Mucosa of rectum (tissue), 2 donors: ENCODE measurements around the gene INTS1.

Experiments
- H3K27ac ChIP-seq, 2 donors: one replicate each; pipeline ENCODE4 v1.7.0; 2013; ENCODE audit warnings: inconsistent platforms in 2 of 2, low read depth in 2 of 2, low read length in 2 of 2
- H3K27me3 ChIP-seq, 2 donors: one replicate each; pipeline ENCODE4 v1.7.0; 2013; ENCODE audit warnings: low read length in 2 of 2; ENCODE audit not compliant: control insufficient read depth in 2 of 2, insufficient read depth in 2 of 2
- H3K36me3 ChIP-seq, 2 donors: one replicate each; pipeline ENCODE4 v1.7.0; 2013; ENCODE audit warnings: low read length in 2 of 2; ENCODE audit not compliant: control insufficient read depth in 2 of 2, insufficient read depth in 2 of 2
- H3K4me1 ChIP-seq, 2 donors: one replicate each; pipeline ENCODE4 v1.7.0; 2013; ENCODE audit warnings: low read length in 2 of 2, mild to moderate bottlenecking in 1 of 2; ENCODE audit not compliant: control insufficient read depth in 2 of 2, insufficient read depth in 2 of 2
- H3K4me3 ChIP-seq, 2 donors: one replicate each; pipeline ENCODE4 v1.7.0; 2013; ENCODE audit warnings: low read length in 2 of 2
- H3K9ac ChIP-seq, 2 donors: one replicate each; pipeline ENCODE4 v1.7.0; 2013; ENCODE audit warnings: low read length in 2 of 2, low read depth in 1 of 2, mild to moderate bottlenecking in 1 of 2
- H3K9me3 ChIP-seq, 2 donors: one replicate each; pipeline ENCODE4 v1.7.0; 2013; ENCODE audit warnings: low read length in 2 of 2; ENCODE audit not compliant: control insufficient read depth in 2 of 2
- donor health status: healthy.
- donor health status: Normal muscosa, but diverticular disease.

Gene INTS1

GRCh38 chr7:1479287-1479686 is 24.9 kb downstream of the INTS1 start:
- Histone ChIP-seq H3K4me1 (peaks cover 2 to 4% of the 10 kb centered on the region in 2 donors), H3K27me3 (no peaks in the 10 kb centered on the region), H3K9me3 (no peaks in the 10 kb centered on the region), H3K36me3 (peaks cover 37 to 42% of the 10 kb centered on the region in 2 donors), H3K4me3 (no peak overlapping the region), H3K27ac (no peak overlapping the region), H3K9ac (no peak overlapping the region)

GRCh38 chr7:1478480-1478879 is 25.7 kb downstream of the INTS1 start:
- no peak overlapping the region for H3K9ac ChIP-seq
- no peaks in the 10 kb centered on the region for H3K9me3 ChIP-seq
- H3K27ac ChIP-seq = no peak overlapping the region
- peaks cover 3 to 6% of the 10 kb centered on the region in 2 donors for H3K4me1 ChIP-seq
- H3K27me3 ChIP-seq = no peaks in the 10 kb centered on the region
- peaks cover 33 to 36% of the 10 kb centered on the region in 2 donors for H3K36me3 ChIP-seq
- no peak overlapping the region for H3K4me3 ChIP-seq

GRCh38 chr7:1476859-1477258 is 27.3 kb downstream of the INTS1 start:
- Histone ChIP-seq H3K27ac (no peak overlapping the region), H3K27me3 (no peaks in the 10 kb centered on the region), H3K4me3 (no peak overlapping the region), H3K9me3 (no peaks in the 10 kb centered on the region), H3K9ac (no peak overlapping the region), H3K4me1 (peaks cover 3 to 6% of the 10 kb centered on the region in 2 donors), H3K36me3 (peaks cover 31 to 34% of the 10 kb centered on the region in 2 donors)

- no peaks in the 10 kb centered on the region for H3K9me3 ChIP-seq
- H3K9ac ChIP-seq = no peak overlapping the region
- peaks cover 31 to 32% of the 10 kb centered on the region in 2 donors for H3K36me3 ChIP-seq
- H3K4me1 ChIP-seq = peaks cover 3 to 6% of the 10 kb centered on the region in 2 donors
- H3K4me3 ChIP-seq = no peak overlapping the region
- no peaks in the 10 kb centered on the region for H3K27me3 ChIP-seq
- H3K27ac ChIP-seq = no peak overlapping the region
Measured at GRCh38 chr7:1475991-1476390, 28.2 kb downstream of the INTS1 start.

- Histone ChIP-seq H3K9me3 (no peaks in the 10 kb centered on the region), H3K4me3 (no peak overlapping the region), H3K36me3 (peaks cover 31% of the 10 kb centered on the region in 2 donors), H3K27me3 (no peaks in the 10 kb centered on the region), H3K9ac (no peak overlapping the region), H3K4me1 (peaks cover 3 to 6% of the 10 kb centered on the region in 2 donors), H3K27ac (no peak overlapping the region)
Measured at GRCh38 chr7:1475393-1475792, 28.8 kb downstream of the INTS1 start.

GRCh38 chr7:1474736-1475135 is 29.5 kb downstream of the INTS1 start:
- Histone ChIP-seq H3K4me3 (no peak overlapping the region), H3K9me3 (no peaks in the 10 kb centered on the region), H3K36me3 (peaks cover 28 to 29% of the 10 kb centered on the region in 2 donors), H3K4me1 (peaks cover 3 to 6% of the 10 kb centered on the region in 2 donors), H3K27ac (peak overlapping the region in 1 of 2 donors; percentile 43), H3K27me3 (no peaks in the 10 kb centered on the region), H3K9ac (peak overlapping the region in 1 of 2 donors; percentile 5)

GRCh38 chr7:1473864-1474512 is 30.2 kb downstream of the INTS1 start:
- Histone ChIP-seq H3K4me3 (no peak overlapping the region), H3K9ac (peak overlapping the region in 1 of 2 donors; percentile 47), H3K4me1 (peaks cover 3 to 6% of the 10 kb centered on the region in 2 donors), H3K9me3 (no peaks in the 10 kb centered on the region), H3K36me3 (peaks cover 26 to 31% of the 10 kb centered on the region in 2 donors), H3K27me3 (no peaks in the 10 kb centered on the region), H3K27ac (peak overlapping the region in 1 of 2 donors; percentile 43)

GRCh38 chr7:1470901-1471300 is 33.3 kb downstream of the INTS1 start:
- no peaks in the 10 kb centered on the region for H3K27me3 ChIP-seq
- no peak overlapping the region for H3K9ac ChIP-seq
- no peak overlapping the region for H3K27ac ChIP-seq
- no peaks in the 10 kb centered on the region for H3K9me3 ChIP-seq
- peaks cover 11 to 19% of the 10 kb centered on the region in 2 donors for H3K4me1 ChIP-seq
- no peak overlapping the region for H3K4me3 ChIP-seq
- H3K36me3 ChIP-seq = peaks cover 17% of the 10 kb centered on the region in 2 donors

GRCh38 chr7:1468643-1469298 is 35.4 kb downstream of the INTS1 start:
- Histone ChIP-seq H3K4me1 (peaks cover 13 to 19% of the 10 kb centered on the region in 2 donors), H3K9me3 (no peaks in the 10 kb centered on the region), H3K36me3 (peaks cover 11 to 15% of the 10 kb centered on the region in 2 donors), H3K27me3 (no peaks in the 10 kb centered on the region), H3K4me3 (no peak overlapping the region), H3K27ac (no peak overlapping the region), H3K9ac (no peak overlapping the region)

GRCh38 chr7:1468203-1468602 is 36.0 kb downstream of the INTS1 start:
- H3K9ac ChIP-seq = no peak overlapping the region
- no peak overlapping the region for H3K4me3 ChIP-seq
- H3K9me3 ChIP-seq = no peaks in the 10 kb centered on the region
- no peaks in the 10 kb centered on the region for H3K27me3 ChIP-seq
- H3K27ac ChIP-seq = no peak overlapping the region
- peaks cover 19 to 25% of the 10 kb centered on the region in 2 donors for H3K4me1 ChIP-seq
- peaks cover 6 to 12% of the 10 kb centered on the region in 2 donors for H3K36me3 ChIP-seq
